OCI-LY1 (cell line): ENCODE measurements around the gene CFAP210.

Experiments
- H2AFZ ChIP-seq: fragments of 200-600 bp; sonication (generic), shearing (Covaris generic); 2 replicates; pipeline ENCODE4 v1.6.0; 2014; ENCODE audit warnings: antibody characterized with exemption, mild to moderate bottlenecking, low read length
- H3F3A ChIP-seq: fragments of 200-600 bp; sonication (generic), shearing (Covaris generic); 2 replicates; pipeline ENCODE4 v1.6.0; 2014; ENCODE audit warnings: mild to moderate bottlenecking, antibody characterized with exemption, low read length, moderate library complexity; ENCODE audit not compliant: insufficient read depth
- H3K27ac ChIP-seq: fragments of 200-600 bp; sonication (generic); 2 replicates; pipeline ENCODE4 v1.5.1; 2014; ENCODE audit warnings: low read length, mixed run types, mild to moderate bottlenecking, low read depth; ENCODE audit not compliant: poor library complexity, severe bottlenecking
- H3K27me3 ChIP-seq: fragments of 200-600 bp; sonication (generic); 2 replicates; pipeline ENCODE4 v1.6.0; 2014; ENCODE audit warnings: antibody characterized with exemption, mild to moderate bottlenecking, low read length, moderate library complexity; ENCODE audit not compliant: insufficient read depth
- H3K36me3 ChIP-seq: fragments of 200-600 bp; sonication (generic); 2 replicates; pipeline ENCODE4 v1.6.1; 2014; ENCODE audit warnings: mild to moderate bottlenecking, antibody characterized with exemption, low read length, moderate library complexity, mixed read lengths; ENCODE audit not compliant: insufficient read depth
- H3K4me1 ChIP-seq: fragments of 200-600 bp; sonication (generic); 2 replicates; pipeline ENCODE4 v1.5.1; 2014; ENCODE audit warnings: mild to moderate bottlenecking, low read length, moderate library complexity; ENCODE audit not compliant: insufficient read depth, severe bottlenecking
- H3K4me2 ChIP-seq: fragments of 200-600 bp; sonication (generic), shearing (Covaris generic); 2 replicates; pipeline ENCODE4 v1.6.1; 2014; ENCODE audit warnings: low read length
- H3K4me3 ChIP-seq: fragments of 200-600 bp; sonication (generic); 2 replicates; pipeline ENCODE4 v1.5.1; 2014; ENCODE audit warnings: low read length, low read depth, mild to moderate bottlenecking, mixed read lengths; ENCODE audit not compliant: poor library complexity, severe bottlenecking
- H3K79me2 ChIP-seq: fragments of 200-600 bp; shearing (Covaris generic); 2 replicates; pipeline ENCODE4 v1.6.1; 2016; ENCODE audit warnings: mixed run types, low read length, mixed read lengths; ENCODE audit not compliant: insufficient read depth
- H3K9ac ChIP-seq: fragments of 200-600 bp; sonication (generic), shearing (Covaris generic); 2 replicates; pipeline ENCODE4 v1.6.1; 2014; ENCODE audit warnings: mild to moderate bottlenecking, low read length, mixed read lengths
- H3K9me2 ChIP-seq: fragments of 200-600 bp; sonication (generic), shearing (Covaris generic); 2 replicates; pipeline ENCODE4 v1.6.1; 2014; ENCODE audit warnings: low read depth, mild to moderate bottlenecking, low read length, mixed read lengths
- H3K9me3 ChIP-seq: fragments of 200-600 bp; shearing (Covaris generic); 2 replicates; pipeline ENCODE4 v1.6.1; 2014; ENCODE audit warnings: low read length, mixed read lengths
- H4K20me1 ChIP-seq: fragments of 200-600 bp; sonication (generic), shearing (Covaris generic); 2 replicates; pipeline ENCODE4 v1.6.0; 2016; ENCODE audit warnings: mild to moderate bottlenecking, low read length; ENCODE audit not compliant: insufficient read depth
- CTCF ChIP-seq: fragments of 200-600 bp; sonication (generic), shearing (Covaris generic); IDR thresholded peaks from 2 replicates; pipeline ENCODE4 v1.5.1; 2017; ENCODE audit warnings: mild to moderate bottlenecking, antibody characterized with exemption, low read length, moderate library complexity, mixed read lengths
- EZH2 ChIP-seq: fragments of 200-600 bp; sonication (generic), shearing (Covaris generic); IDR thresholded peaks from 2 replicates; pipeline ENCODE4 v1.8.0; 2017; ENCODE audit warnings: borderline replicate concordance, mixed run types, mild to moderate bottlenecking, antibody characterized with exemption, low read length, moderate library complexity, mixed read lengths

Gene CFAP210

GRCh38 chr2:169656164-169656563 lies 38.0 kb downstream of the CFAP210 start:
- no peak overlapping the region for H3K4me2 ChIP-seq
- H3K4me3 ChIP-seq: no peak overlapping the region
- H3K9ac ChIP-seq: no peak overlapping the region
- H3K27ac ChIP-seq: no peak overlapping the region
- no peaks in the 10 kb centered on the region for H3K9me2 ChIP-seq
- no peak for TF ChIP-seq EZH2
- no peak for TF ChIP-seq CTCF
- no peak overlapping the region for H2AFZ ChIP-seq
- H3K36me3 ChIP-seq: no peaks in the 10 kb centered on the region
- H3F3A ChIP-seq: no peaks in the 10 kb centered on the region
- no peaks in the 10 kb centered on the region for H4K20me1 ChIP-seq
- H3K27me3 ChIP-seq: no peaks in the 10 kb centered on the region
- no peaks in the 10 kb centered on the region for H3K4me1 ChIP-seq
- no peaks in the 10 kb centered on the region for H3K79me2 ChIP-seq
- no peaks in the 10 kb centered on the region for H3K9me3 ChIP-seq

- Histone ChIP-seq H3K9me2 (no peaks in the 10 kb centered on the region), H3K9me3 (no peaks in the 10 kb centered on the region)
Observed at GRCh38 chr2:169653636-169654035, 40.6 kb downstream of the CFAP210 start.

GRCh38 chr2:169649278-169649677 lies 44.9 kb downstream of the CFAP210 start:
- Histone ChIP-seq H3K9me2 (no peaks in the 10 kb centered on the region), H3K27ac (no peak overlapping the region), H3K9ac (no peak overlapping the region), H3K9me3 (no peaks in the 10 kb centered on the region), H3K4me3 (no peak overlapping the region), H3F3A (no peaks in the 10 kb centered on the region), H2AFZ (no peak overlapping the region), H4K20me1 (no peaks in the 10 kb centered on the region), H3K4me1 (no peaks in the 10 kb centered on the region), H3K79me2 (no peaks in the 10 kb centered on the region), H3K4me2 (no peak overlapping the region), H3K36me3 (no peaks in the 10 kb centered on the region), H3K27me3 (no peaks in the 10 kb centered on the region)
- no peak for TF ChIP-seq EZH2
- no peak for TF ChIP-seq CTCF

More at GRCh38 chr2:169653636-169654035, 40.6 kb downstream of the CFAP210 start:
- Histone ChIP-seq H3K27ac (no peak overlapping the region), H3K4me1 (no peaks in the 10 kb centered on the region), H3K9ac (no peak overlapping the region), H3K4me2 (no peak overlapping the region), H3K36me3 (no peaks in the 10 kb centered on the region), H3K79me2 (no peaks in the 10 kb centered on the region), H3K4me3 (no peak overlapping the region), H2AFZ (no peak overlapping the region), H3F3A (no peaks in the 10 kb centered on the region), H4K20me1 (no peaks in the 10 kb centered on the region), H3K27me3 (no peaks in the 10 kb centered on the region)
- TF ChIP-seq CTCF (no peak), EZH2 (no peak)
